Activated T-cell treated with anti-CD3 and anti-CD28 coated beads for 24 hours (primary cell): ENCODE data around the gene ALK.

Experiments
- DNase-seq: peaks from one replicate; pipeline ENCODE4 v3.0.0-alpha.2; 2020; ENCODE audit warnings: low read depth

Gene ALK

DNA sequence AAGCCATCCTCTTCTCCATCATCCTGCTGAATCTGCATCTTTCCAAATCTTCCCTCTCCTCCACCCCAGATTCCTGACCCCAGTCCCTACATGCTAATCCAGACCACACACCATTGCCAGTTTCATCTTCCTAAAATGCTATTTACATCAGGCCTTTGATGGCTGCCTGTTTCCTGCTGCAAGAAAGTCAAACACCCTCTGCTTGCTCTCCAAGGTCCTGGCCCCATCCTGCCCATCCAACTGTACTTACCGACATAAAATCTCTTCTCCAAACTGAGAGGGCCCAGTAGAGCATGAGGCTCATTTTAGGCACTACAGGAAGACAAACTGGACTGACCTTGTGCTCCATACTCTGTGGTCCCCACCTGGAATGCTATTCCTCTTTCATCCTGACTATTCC, 19.0 kb downstream of the ALK start:
- DNase-seq = no peak

GRCh38 chr2:29900971-29901633, 20.3 kb downstream of the ALK start:
- no peak for DNase-seq

GRCh38 chr2:29898999-29899398, 22.4 kb downstream of the ALK start:
- DNase-seq = no peak

DNA sequence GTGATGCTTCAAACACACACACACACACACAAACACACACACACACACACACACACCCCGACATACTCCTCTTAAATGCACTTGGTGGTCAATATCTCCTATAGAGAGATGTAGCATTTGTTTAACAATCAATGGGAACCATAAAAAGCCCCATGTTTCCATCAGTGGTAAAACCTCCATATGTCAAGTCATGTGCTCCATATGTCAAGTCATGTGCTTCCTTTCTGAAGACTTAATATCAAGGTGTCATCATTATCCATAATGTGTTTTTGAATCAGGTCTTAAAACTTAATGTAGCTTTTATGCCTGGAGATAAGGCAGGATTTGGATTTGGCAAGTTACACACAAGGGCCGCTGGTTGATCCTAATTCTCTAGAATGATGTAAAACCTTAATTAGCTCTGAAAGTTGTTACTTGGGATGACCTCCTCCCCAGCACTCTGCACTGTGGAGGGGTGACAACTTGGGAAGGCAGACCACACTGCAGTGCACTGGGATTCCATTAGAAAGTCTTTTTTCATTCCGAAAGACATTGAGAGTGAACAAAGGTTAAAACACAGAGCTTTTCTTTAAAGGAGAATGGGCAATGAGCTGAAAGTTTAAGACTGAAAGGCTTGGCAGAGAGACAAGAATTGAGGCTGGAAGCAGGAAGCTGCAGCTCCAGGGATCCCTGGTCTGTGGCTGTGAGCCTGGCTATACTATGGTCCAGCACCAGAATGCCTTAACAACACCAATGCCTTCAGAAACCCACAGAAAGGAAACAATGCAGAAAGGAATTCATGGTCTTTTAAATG, 26.4 kb downstream of the ALK start:
- no peak for DNase-seq

GRCh38 chr2:29892585-29893259, 28.7 kb downstream of the ALK start:
- DNase-seq = no peak

DNA sequence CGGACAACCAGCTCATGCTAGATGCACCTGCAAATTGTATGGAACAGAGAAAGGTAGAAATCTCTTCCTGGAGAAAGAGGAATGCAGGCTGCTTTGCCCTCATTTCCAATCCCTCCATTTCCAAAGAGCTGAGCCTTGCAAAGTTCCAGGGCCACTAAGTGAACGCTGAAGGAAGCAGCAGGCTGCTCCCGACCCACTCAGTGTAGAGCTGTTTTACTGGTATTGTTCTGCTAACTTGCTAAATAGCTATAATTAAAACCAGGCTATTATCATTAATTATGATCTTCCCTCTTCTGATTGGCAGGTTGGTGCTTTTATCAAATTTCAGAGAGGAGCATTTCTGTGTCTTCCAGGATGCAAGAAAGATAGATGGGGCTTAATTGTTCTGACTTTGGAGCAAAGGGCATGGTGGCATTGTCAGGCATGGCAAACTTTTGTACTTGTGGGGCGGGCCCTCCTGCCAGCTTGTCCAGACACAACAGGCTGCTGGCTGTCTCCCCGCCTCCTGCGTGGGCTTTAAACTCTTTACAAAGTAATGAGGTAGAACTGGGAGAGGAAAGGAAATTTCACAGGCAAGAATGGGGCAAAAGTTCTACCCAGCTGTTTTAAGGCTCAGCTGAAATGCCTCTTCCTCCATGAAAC, 40.2 kb downstream of the ALK start:
- no peak for DNase-seq

DNA sequence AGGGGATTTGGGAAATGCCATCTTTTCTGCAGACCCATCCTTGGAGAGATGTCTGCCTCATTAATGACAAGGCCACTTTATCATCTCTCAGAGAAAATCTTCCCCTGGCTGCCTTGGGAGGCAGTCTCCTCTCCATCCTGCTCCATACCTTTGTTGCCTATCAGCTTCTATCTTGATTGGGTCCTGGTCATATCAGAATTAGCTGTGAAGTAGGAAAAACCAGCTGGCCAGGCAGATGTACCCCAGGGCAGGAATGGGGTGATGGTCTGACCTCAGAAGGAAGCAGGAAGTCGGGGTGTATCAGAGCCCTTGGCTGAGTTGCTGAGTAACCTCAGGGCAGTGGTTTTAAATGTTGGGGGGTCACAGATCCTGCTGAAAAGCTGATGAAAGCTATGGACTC, 41.3 kb downstream of the ALK start:
- no peak for DNase-seq

- no peak for DNase-seq
Measured at GRCh38 chr2:29879456-29879855, 41.9 kb downstream of the ALK start.

GRCh38 chr2:29878898-29879297, 42.5 kb downstream of the ALK start:
- DNase-seq = no peak

GRCh38 chr2:29876374-29876773, 45.0 kb downstream of the ALK start:
- DNase-seq = no peak

- no peak for DNase-seq
Measured at GRCh38 chr2:29874745-29875144, 46.6 kb downstream of the ALK start.

GRCh38 chr2:29872870-29873269, 48.5 kb downstream of the ALK start:
- no peak for DNase-seq

DNA sequence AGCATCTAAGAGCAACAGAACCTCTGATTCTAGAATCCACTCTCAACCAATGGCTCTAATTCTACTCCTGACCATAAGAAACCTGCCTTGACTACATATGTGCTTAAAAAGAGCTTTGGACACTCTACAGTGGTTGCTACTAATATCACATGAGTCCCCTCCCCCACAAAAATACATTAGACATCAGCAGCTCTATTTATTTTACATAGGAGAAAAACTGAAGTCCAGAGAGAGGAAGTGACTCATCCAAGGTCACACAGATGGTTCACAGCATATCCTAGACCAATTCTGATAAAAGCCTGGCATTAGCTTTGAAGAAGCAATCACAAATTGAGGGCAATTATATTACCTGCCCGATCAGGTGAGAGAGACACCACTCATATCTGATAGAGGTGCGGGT, 49.8 kb downstream of the ALK start:
- DNase-seq = no peak

DNA sequence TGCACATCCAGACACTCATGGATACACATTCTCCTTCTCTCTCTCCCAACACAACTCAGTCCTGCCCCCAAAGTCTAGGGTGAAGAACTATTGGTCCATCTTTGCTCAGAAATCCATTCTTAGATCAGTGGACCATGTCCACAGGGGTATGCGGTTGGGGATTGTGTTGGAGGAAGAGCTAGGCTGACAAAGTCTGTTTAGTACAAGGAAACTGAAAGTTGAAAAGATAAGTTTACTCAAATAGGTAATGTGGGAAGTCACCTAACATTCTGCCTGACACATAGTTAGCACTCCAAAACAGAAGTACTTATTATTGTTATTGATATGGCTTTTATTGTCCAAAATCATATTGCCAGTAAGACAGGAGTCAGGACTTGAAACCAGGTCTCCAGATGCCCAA, 55.9 kb downstream of the ALK start:
- DNase-seq = no peak

- DNase-seq = no peak
Measured at GRCh38 chr2:29864988-29865387, 56.4 kb downstream of the ALK start.

GRCh38 chr2:29855924-29856639, 65.3 kb downstream of the ALK start:
- DNase-seq = no peak

GRCh38 chr2:29850794-29851193, 70.6 kb downstream of the ALK start:
- no peak for DNase-seq

DNA sequence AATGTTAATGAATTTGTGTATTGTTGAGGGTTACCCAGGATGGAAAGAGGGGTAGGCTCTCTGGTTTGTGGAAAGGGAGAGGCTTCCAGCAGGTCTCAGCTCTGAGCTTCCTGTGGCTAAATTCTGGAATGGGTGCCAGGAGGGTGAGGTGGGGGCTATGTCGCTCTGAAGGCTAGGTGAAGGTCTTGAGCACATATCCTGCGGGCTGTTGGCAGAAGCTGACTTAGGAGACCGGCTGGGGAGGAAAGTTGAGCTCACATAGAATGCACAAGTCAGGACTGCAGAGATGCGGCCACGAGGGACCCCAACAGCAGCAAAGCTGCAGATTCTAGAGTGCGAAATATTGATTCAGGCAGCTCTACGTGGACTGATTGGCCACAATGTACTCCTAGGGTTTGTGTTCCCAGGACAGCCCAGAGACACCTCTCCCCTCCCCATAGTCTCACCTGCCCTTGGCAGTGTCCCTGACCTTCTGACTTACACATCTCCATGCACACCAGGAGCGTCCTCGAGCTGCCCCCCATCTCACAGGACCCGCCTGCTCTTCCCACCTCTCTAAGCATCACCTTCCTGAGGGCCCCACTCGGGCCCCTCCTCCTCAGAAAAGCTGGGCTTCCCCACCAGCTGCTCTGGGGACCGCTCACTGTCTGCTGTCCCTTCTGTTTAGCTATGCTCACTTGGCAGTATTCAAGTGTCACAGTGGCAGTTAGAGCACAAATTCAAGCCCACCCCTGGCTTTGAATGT, 72.6 kb downstream of the ALK start:
- DNase-seq = no peak

- no peak for DNase-seq
Measured at GRCh38 chr2:29847886-29848285, 73.5 kb downstream of the ALK start.

DNA sequence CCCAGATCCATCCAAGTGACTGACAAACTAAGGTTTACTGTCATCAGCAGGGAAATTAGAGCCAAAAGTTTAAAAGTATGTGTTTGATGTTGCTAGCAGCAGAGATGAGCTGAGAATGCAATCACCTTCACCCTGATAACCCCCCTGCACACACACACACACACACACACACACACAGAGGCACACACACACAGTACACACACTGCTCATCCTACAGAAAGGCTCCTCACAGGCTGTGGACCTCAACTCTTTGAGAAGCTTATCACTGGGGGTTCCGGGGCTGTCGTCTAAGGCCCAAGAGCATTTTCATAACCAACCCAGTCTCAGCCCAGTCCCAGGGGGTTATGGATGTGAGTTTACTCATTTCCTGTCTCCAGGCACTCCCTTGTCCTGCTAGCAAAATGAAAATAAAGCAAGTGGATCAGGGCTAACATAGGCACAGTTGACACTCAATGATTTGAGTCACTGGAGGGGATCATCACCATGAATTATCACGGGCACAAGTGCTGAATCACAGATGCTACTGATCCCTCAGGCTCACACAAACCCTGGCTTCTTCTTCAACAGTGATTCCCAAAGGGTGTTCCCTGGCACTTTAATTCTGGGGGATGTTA, 76.6 kb downstream of the ALK start:
- DNase-seq = no peak
